ENCODE measurements around the gene GSTO2.

GSTO2 gene

GRCh38 chr10:104303594-104304355 lies 34.8 kb downstream of the GSTO2 start:
- Histone ChIP-seq H3K27ac (no peak overlapping the region), H3K9ac (ENCODE audit: insufficient read length) (no peak overlapping the region), H3K9me3 (ENCODE audit: low read depth, low read length) (no peaks in the 10 kb centered on the region), H3K36me3 (ENCODE audit: insufficient read depth, low read length) (no peaks in the 10 kb centered on the region), H3K4me3 (no peak overlapping the region)
- TF ChIP-seq POLR2AphosphoS5 (IDR thresholded peaks at IDR 0.05; ENCODE audit: borderline replicate concordance, low read depth, low read length) (no peak), FOXP2 (optimal IDR thresholded peaks at IDR 0.05; ENCODE audit: control extremely low read depth, extremely low read length, insufficient read depth) (no peak), EZH2 (IDR thresholded peaks at IDR 0.05) (no peak)
- DNase-seq (ENCODE audit: low read depth, low spot score), result no peak

- DNase-seq (ENCODE audit: low read depth, low spot score), result no peak
- TF ChIP-seq FOXP2 (optimal IDR thresholded peaks at IDR 0.05; ENCODE audit: control extremely low read depth, extremely low read length, insufficient read depth), result no peak
- Histone ChIP-seq H3K9me3 (ENCODE audit: low read depth, low read length) (no peaks in the 10 kb centered on the region), H3K36me3 (ENCODE audit: insufficient read depth, low read length) (no peaks in the 10 kb centered on the region), H3K4me3 (no peak overlapping the region), H3K9ac (ENCODE audit: insufficient read length) (no peak overlapping the region), H3K27ac (no peak overlapping the region)
Measured at GRCh38 chr10:104304356-104304745, 35.4 kb downstream of the GSTO2 start.

GRCh38 chr10:104304927-104305326 lies 35.9 kb downstream of the GSTO2 start:
- no peak for DNase-seq (ENCODE audit: low read depth, low spot score)
- no peaks in the 10 kb centered on the region for H3K36me3 ChIP-seq (ENCODE audit: insufficient read depth, low read length)
- H3K27ac ChIP-seq, result no peak overlapping the region
- no peak overlapping the region for H3K4me3 ChIP-seq
- TF ChIP-seq POLR2AphosphoS5 (IDR thresholded peaks at IDR 0.05; ENCODE audit: borderline replicate concordance, low read depth, low read length) (no peak), EZH2 (IDR thresholded peaks at IDR 0.05) (no peak), FOXP2 (optimal IDR thresholded peaks at IDR 0.05; ENCODE audit: control extremely low read depth, extremely low read length, insufficient read depth) (no peak)
- H3K9me3 ChIP-seq (ENCODE audit: low read depth, low read length), result no peaks in the 10 kb centered on the region
- no peak overlapping the region for H3K9ac ChIP-seq (ENCODE audit: insufficient read length)

GRCh38 chr10:104306897-104307296 lies 37.9 kb downstream of the GSTO2 start:
- Histone ChIP-seq H3K4me3 (no peak overlapping the region), H3K27ac (no peak overlapping the region), H3K36me3 (ENCODE audit: insufficient read depth, low read length) (no peaks in the 10 kb centered on the region), H3K9me3 (ENCODE audit: low read depth, low read length) (no peaks in the 10 kb centered on the region), H3K9ac (ENCODE audit: insufficient read length) (no peak overlapping the region)
- DNase-seq (ENCODE audit: low read depth, low spot score), result no peak
- TF ChIP-seq FOXP2 (optimal IDR thresholded peaks at IDR 0.05; ENCODE audit: control extremely low read depth, extremely low read length, insufficient read depth), result no peak

GRCh38 chr10:104307576-104308438 lies 38.8 kb downstream of the GSTO2 start:
- no peak overlapping the region for H3K9ac ChIP-seq (ENCODE audit: insufficient read length)
- H3K4me3 ChIP-seq, result no peak overlapping the region

GRCh38 chr10:104308439-104308903 lies 39.5 kb downstream of the GSTO2 start:
- no peak for TF ChIP-seq POLR2AphosphoS5 (IDR thresholded peaks at IDR 0.05; ENCODE audit: borderline replicate concordance, low read depth, low read length)
- TF ChIP-seq EZH2 (IDR thresholded peaks at IDR 0.05), result no peak
- TF ChIP-seq FOXP2 (optimal IDR thresholded peaks at IDR 0.05; ENCODE audit: control extremely low read depth, extremely low read length, insufficient read depth), result no peak
- H3K27ac ChIP-seq, result no peak overlapping the region

More at GRCh38 chr10:104307576-104308438, 38.8 kb downstream of the GSTO2 start:
- Histone ChIP-seq H3K27ac (no peak overlapping the region), H3K36me3 (ENCODE audit: insufficient read depth, low read length) (no peaks in the 10 kb centered on the region), H3K9me3 (ENCODE audit: low read depth, low read length) (no peaks in the 10 kb centered on the region)
- DNase-seq (ENCODE audit: low read depth, low spot score), result no peak
- TF ChIP-seq FOXP2 (optimal IDR thresholded peaks at IDR 0.05; ENCODE audit: control extremely low read depth, extremely low read length, insufficient read depth), result no peak

GRCh38 chr10:104309980-104310978 lies 41.3 kb downstream of the GSTO2 start:
- no peaks in the 10 kb centered on the region; the same call in 1 of the 2 replicates for H3K36me3 ChIP-seq (ENCODE audit: insufficient read depth, low read length)
- H3K27ac ChIP-seq, result no peak overlapping the region
- no peak for TF ChIP-seq POLR2AphosphoS5 (IDR thresholded peaks at IDR 0.05; ENCODE audit: borderline replicate concordance, low read depth, low read length)
- TF ChIP-seq EZH2 (IDR thresholded peaks at IDR 0.05), result no peak
- no peak for TF ChIP-seq FOXP2 (optimal IDR thresholded peaks at IDR 0.05; ENCODE audit: control extremely low read depth, extremely low read length, insufficient read depth)
- no peak for DNase-seq (ENCODE audit: low read depth, low spot score)
- no peak overlapping the region for H3K4me3 ChIP-seq
- no peaks in the 10 kb centered on the region for H3K9me3 ChIP-seq (ENCODE audit: low read depth, low read length)
- H3K9ac ChIP-seq (ENCODE audit: insufficient read length), result no peak overlapping the region

More at GRCh38 chr10:104308439-104308903, 39.5 kb downstream of the GSTO2 start:
- no peaks in the 10 kb centered on the region for H3K9me3 ChIP-seq (ENCODE audit: low read depth, low read length)
- H3K4me3 ChIP-seq, result no peak overlapping the region
- no peak for DNase-seq (ENCODE audit: low read depth, low spot score)
- H3K9ac ChIP-seq (ENCODE audit: insufficient read length), result no peak overlapping the region
- no peaks in the 10 kb centered on the region; the same call in 1 of the 2 replicates for H3K36me3 ChIP-seq (ENCODE audit: insufficient read depth, low read length)

Measured in SK-N-MC (cell line).